ENCODE results near the gene PDSS2.
A peak's percentile ranks its signal among the peaks of the same experiment; 100 is the strongest.

PDSS2 gene

DNA sequence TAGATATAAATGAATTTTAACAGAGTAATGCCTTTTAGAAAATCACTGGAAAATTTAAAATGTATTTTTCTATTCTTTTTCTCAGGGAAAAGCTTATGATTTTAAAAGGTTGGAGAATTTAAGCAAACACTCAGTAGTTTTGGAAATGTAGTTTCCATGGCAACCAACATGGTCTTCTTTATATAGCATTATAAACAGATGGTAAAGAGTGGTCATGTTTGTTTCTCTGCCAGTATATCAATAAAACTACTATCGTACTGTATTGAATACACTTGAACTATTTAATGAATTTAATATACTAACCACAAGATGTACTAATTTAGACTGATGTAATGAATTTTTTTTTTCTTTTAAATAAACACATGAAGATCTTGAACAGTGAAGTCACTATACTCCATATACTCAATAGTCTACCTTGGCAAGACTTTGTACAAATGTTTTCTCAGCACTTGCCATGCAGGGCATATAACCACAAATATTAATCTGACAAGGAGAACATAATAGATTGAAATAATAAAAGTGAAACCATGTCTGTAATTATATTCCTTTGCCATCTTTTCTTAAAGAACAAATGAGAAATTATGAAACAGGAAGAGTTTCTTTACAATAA, 105.5 kb downstream of the PDSS2 start:
- Histone ChIP-seq H4K20me1 (no peaks in the 10 kb centered on the region), H3K27ac (no peak overlapping the region), H3K27me3 (no peaks in the 10 kb centered on the region), H3K4me2 (no peak overlapping the region), H3K9me3 (replicated peaks in 1 of 11) (no peaks in the 10 kb centered on the region), H3K36me3 (no peaks in the 10 kb centered on the region; a peak in 2 of 22 replicates), H3K4me1 (peaks cover 0 to 9% (median 0%) of the 10 kb centered on the region in 10 experiments; a peak in 4 of 20 replicates), H3K4me3 (no peak overlapping the region), H3K9ac (no peak overlapping the region)
- TF ChIP-seq Cebpa-rat (IDR thresholded peaks at IDR 0.05), result no peak

- Histone ChIP-seq H3K4me1 (peaks cover 9 to 22% (median 17%) of the 10 kb centered on the region in 10 experiments), H4K20me1 (no peaks in the 10 kb centered on the region), H3K27ac (no peak overlapping the region), H3K9ac (no peak overlapping the region), H3K4me2 (no peak overlapping the region), H3K9me3 (replicated peaks in 1 of 11) (no peaks in the 10 kb centered on the region), H3K36me3 (no peaks in the 10 kb centered on the region; a peak in 2 of 22 replicates), H3K4me3 (no peak overlapping the region), H3K27me3 (no peaks in the 10 kb centered on the region)
- TF ChIP-seq Cebpa-rat (IDR thresholded peaks at IDR 0.05), result no peak
Observed at GRCh38 chr6:107348224-107348623, 111.1 kb downstream of the PDSS2 start.

GRCh38 chr6:107345393-107345792, 114.0 kb downstream of the PDSS2 start:
- Histone ChIP-seq H3K4me3 (no peak overlapping the region), H3K9me3 (replicated peaks in 1 of 11) (no peaks in the 10 kb centered on the region), H4K20me1 (no peaks in the 10 kb centered on the region), H3K27ac (peak overlapping the region in 7 of 11 experiments; percentile 14 to 55 (median 41); a peak in 10 of 22 replicates), H3K4me2 (peak overlapping the region in 10 of 11 experiments; percentile 34 to 65 (median 52); a peak in 18 of 22 replicates), H3K4me1 (peaks cover 14 to 25% (median 21%) of the 10 kb centered on the region in 10 experiments), H3K36me3 (no peaks in the 10 kb centered on the region; a peak in 2 of 22 replicates), H3K9ac (no peak overlapping the region), H3K27me3 (no peaks in the 10 kb centered on the region)
- TF ChIP-seq Cebpa-rat (IDR thresholded peaks at IDR 0.05), result peak in 1 of 11 experiments; percentile 33; a peak in 1 of 22 replicates

DNA sequence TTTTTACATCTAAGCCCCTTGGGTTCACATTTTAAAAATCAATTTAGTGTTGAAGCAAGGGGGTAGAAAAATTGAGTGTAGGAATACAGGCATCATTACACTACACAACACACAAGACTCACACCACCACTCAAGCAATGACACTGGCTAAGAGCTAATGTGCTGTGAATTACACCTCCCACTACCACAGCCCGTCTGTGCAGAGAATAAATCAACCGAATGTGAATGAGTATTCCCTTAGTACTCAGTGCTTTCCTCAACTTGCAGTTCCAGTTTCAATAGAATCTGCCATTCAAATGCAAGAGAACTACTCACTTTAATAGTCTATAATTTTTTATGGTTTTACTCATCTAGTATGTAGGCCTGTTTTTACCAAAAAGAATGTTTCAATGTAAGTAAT, 114.4 kb downstream of the PDSS2 start:
- Histone ChIP-seq H3K9ac (no peak overlapping the region), H4K20me1 (no peaks in the 10 kb centered on the region), H3K27me3 (no peaks in the 10 kb centered on the region), H3K4me2 (peak overlapping the region in 10 of 11 experiments; percentile 34 to 65 (median 52); a peak in 17 of 22 replicates), H3K9me3 (replicated peaks in 1 of 11) (no peaks in the 10 kb centered on the region), H3K4me3 (no peak overlapping the region), H3K4me1 (peaks cover 14 to 25% (median 21%) of the 10 kb centered on the region in 10 experiments), H3K36me3 (no peaks in the 10 kb centered on the region; a peak in 2 of 22 replicates), H3K27ac (peak overlapping the region in 5 of 11 experiments; percentile 14 to 55 (median 47); a peak in 6 of 22 replicates)
- no peak for TF ChIP-seq Cebpa-rat (IDR thresholded peaks at IDR 0.05)

DNA sequence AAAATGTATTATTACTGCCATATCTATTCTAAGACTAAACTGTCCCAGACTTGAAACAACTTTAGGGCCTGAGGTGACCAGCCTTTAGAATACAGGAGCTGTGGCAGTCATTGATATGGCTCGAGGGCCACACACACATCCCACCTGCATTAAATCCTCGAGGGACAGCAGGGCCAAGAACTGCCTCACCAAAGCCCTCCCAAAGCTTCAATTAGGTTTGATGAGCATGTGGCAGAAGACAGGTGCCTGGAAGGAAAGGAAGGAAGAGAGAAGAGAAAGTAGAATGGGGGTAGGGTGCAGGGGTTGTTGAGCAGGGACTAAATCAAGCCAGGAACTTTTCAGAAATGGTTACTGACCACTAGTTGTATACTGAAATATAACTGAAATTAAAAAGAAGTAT, 115.0 kb downstream of the PDSS2 start:
- Histone ChIP-seq H3K4me3 (no peak overlapping the region), H3K9ac (no peak overlapping the region), H4K20me1 (no peaks in the 10 kb centered on the region), H3K27ac (peak overlapping the region in 2 of 11 experiments; percentile 18 to 55; a peak in 3 of 22 replicates), H3K36me3 (no peaks in the 10 kb centered on the region; a peak in 2 of 22 replicates), H3K4me2 (peak overlapping the region in 8 of 11 experiments; percentile 40 to 65 (median 52); a peak in 15 of 22 replicates), H3K4me1 (peaks cover 14 to 25% (median 21%) of the 10 kb centered on the region in 10 experiments), H3K9me3 (replicated peaks in 1 of 11) (no peaks in the 10 kb centered on the region), H3K27me3 (no peaks in the 10 kb centered on the region)
- no peak for TF ChIP-seq Cebpa-rat (IDR thresholded peaks at IDR 0.05)

DNA sequence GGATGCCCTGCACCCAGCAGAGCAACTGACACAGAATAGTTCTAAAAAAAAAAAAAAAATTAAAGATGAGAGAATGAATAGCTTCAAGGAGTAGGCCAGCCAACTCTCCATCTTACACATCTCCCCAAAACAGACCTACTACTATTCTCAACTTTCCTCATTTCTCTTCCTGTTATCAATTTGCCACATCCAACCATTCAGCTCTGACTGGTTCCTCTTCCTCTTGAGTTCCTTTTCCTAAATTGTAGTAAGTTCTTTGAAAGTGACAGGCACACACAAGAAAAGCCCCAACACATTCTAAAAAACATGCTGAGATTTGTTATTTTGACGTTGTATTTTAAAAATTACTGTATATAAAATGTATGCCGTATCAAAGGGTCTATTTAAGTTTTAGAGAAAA, 117.2 kb downstream of the PDSS2 start:
- no peak overlapping the region for H3K27ac ChIP-seq
- no peak for TF ChIP-seq Cebpa-rat (IDR thresholded peaks at IDR 0.05)
- peaks cover 14 to 25% (median 21%) of the 10 kb centered on the region in 10 experiments for H3K4me1 ChIP-seq
- H3K4me3 ChIP-seq, result no peak overlapping the region
- H3K9ac ChIP-seq, result no peak overlapping the region
- no peaks in the 10 kb centered on the region for H3K27me3 ChIP-seq
- no peaks in the 10 kb centered on the region for H4K20me1 ChIP-seq
- H3K36me3 ChIP-seq, result no peaks in the 10 kb centered on the region
- no peaks in the 10 kb centered on the region for H3K9me3 ChIP-seq (replicated peaks in 1 of 11)
- peak overlapping the region in 3 of 11 experiments; percentile 9 to 44 (median 10); a peak in 2 of 22 replicates for H3K4me2 ChIP-seq

- no peak for TF ChIP-seq Cebpa-rat (IDR thresholded peaks at IDR 0.05)
- H3K9ac ChIP-seq, result no peak overlapping the region
- no peaks in the 10 kb centered on the region for H3K9me3 ChIP-seq (replicated peaks in 1 of 11)
- no peak overlapping the region for H3K27ac ChIP-seq
- H3K36me3 ChIP-seq, result no peaks in the 10 kb centered on the region
- H3K4me3 ChIP-seq, result no peak overlapping the region
- H3K4me1 ChIP-seq, result peaks cover 14 to 24% (median 18%) of the 10 kb centered on the region in 10 experiments
- no peaks in the 10 kb centered on the region for H4K20me1 ChIP-seq
- no peaks in the 10 kb centered on the region for H3K27me3 ChIP-seq
- H3K4me2 ChIP-seq, result no peak overlapping the region
Observed at GRCh38 chr6:107340881-107341280, 118.5 kb downstream of the PDSS2 start.

DNA sequence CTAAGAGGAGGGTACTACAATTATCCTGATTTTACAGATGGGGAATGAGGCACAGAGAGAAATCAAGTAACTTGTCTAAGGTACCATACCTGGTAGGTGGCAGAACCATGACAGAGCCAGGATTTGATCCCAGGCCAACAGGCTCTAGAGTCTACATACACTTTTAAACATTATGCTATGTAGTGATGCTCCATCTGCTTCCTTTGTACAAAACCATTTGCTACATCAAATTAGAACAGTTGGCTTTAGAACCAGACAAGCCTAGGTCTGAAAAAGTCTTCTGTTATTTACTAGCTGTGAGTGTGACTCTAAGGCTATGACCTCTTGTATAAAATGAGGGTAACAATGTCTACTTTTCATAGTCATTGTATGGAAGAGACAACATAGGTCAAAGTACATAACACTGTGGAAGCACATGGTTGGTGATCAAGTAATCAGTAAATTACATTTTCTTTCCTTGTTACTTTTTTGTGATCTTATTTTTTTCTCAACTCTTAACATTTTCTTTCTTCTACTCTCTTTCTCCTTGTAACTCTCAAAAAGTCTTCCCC, 122.1 kb downstream of the PDSS2 start:
- H3K27ac ChIP-seq, result no peak overlapping the region
- TF ChIP-seq Cebpa-rat (IDR thresholded peaks at IDR 0.05), result no peak
- peaks cover 0 to 14% (median 0%) of the 10 kb centered on the region in 11 experiments; a peak in 2 of 22 replicates for H3K36me3 ChIP-seq
- H3K4me1 ChIP-seq, result peaks cover 0 to 9% (median 0%) of the 10 kb centered on the region in 10 experiments; a peak in 4 of 20 replicates
- no peak overlapping the region for H3K4me3 ChIP-seq
- no peaks in the 10 kb centered on the region for H4K20me1 ChIP-seq
- no peaks in the 10 kb centered on the region for H3K27me3 ChIP-seq
- no peaks in the 10 kb centered on the region for H3K9me3 ChIP-seq (replicated peaks in 1 of 11)
- no peak overlapping the region for H3K9ac ChIP-seq
- H3K4me2 ChIP-seq, result no peak overlapping the region

- H3K27ac ChIP-seq, result no peak overlapping the region
- no peak overlapping the region for H3K4me3 ChIP-seq
- no peak for TF ChIP-seq Cebpa-rat (IDR thresholded peaks at IDR 0.05)
- no peak overlapping the region for H3K4me2 ChIP-seq
- no peaks in the 10 kb centered on the region for H4K20me1 ChIP-seq
- no peak overlapping the region for H3K9ac ChIP-seq
- peaks cover 0 to 14% (median 4%) of the 10 kb centered on the region in 11 experiments; a peak in 5 of 22 replicates for H3K36me3 ChIP-seq
- no peaks in the 10 kb centered on the region for H3K4me1 ChIP-seq
- H3K27me3 ChIP-seq, result no peaks in the 10 kb centered on the region
- no peaks in the 10 kb centered on the region for H3K9me3 ChIP-seq (replicated peaks in 1 of 11)
Observed at GRCh38 chr6:107334026-107334425, 125.3 kb downstream of the PDSS2 start.
